Measurements from ENCODE around the gene PCBP3. TPM values are rescaled to one million over a fixed set of nuclear protein-coding genes. Genes with fewer than 3 reads are reported as not detected.

The PCBP3 gene
- total RNA-seq, 2 experiments from 2014 or later = 3.4 to 3.8 TPM

DNA sequence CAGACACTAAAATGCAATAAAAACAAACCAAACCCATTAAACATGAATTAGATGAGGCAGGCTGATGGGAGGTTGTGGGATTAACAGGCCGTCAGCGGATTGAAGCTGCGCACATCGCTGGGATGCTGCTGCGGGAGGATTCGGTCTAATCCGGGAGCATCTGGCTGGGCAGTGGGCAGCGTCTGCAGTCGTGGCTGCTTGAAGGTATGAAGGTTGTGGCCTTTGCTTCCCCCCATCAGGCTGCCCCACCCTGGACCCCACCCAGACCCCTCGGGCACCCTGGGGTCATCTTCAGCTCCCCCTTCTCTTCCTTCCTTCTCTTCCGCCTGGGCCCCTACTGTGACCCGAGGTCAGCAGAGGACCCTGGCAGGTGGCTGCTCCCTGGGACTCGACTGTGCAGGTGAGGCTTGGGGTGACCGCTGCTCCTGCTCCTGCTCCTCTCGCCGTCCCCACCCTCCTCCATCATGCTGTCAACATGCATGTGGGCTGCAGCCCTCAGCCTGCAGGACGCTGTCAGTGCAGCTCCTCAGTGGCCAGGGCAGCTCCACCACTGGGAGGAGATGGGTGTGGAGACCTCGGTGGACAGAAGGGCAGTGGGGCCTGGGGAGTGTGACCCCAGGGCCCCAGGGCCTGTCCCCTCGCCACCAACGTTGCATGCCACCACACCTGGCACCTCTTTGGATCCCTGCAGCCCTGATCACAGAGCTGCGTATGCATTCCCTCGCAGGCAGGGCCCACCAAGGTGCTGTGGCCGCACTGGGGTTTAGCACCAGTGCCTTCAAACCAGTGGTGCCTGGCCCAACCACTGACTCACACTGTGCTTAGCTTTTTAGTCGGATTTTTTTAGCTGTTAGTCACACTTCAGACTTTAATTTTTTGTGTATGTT is 225.8 kb downstream of the PCBP3 start:
- Histone ChIP-seq H3K27me3 (ENCODE audit: control insufficient read depth in 1 of 2, insufficient read depth in 2 of 2, low read length in 2 of 2) (no peaks in the 10 kb centered on the region), H3K4me1 (ENCODE audit: insufficient read depth, low read length) (peaks cover 3% of the 10 kb centered on the region), H3K4me3 (ENCODE audit: low read length) (no peak overlapping the region), H3K27ac (ENCODE audit: low read depth in 1 of 2, low read length in 2 of 2) (no peak overlapping the region), H3K36me3 (ENCODE audit: insufficient read depth, low read length) (no peaks in the 10 kb centered on the region), H3K9me3 (ENCODE audit: control insufficient read depth in 1 of 2, insufficient read depth in 1 of 2, low read length in 2 of 2) (no peaks in the 10 kb centered on the region)
- no peak overlapping the region for H3K4me3 Mint-ChIP-seq
- TF ChIP-seq, protein P1, sequence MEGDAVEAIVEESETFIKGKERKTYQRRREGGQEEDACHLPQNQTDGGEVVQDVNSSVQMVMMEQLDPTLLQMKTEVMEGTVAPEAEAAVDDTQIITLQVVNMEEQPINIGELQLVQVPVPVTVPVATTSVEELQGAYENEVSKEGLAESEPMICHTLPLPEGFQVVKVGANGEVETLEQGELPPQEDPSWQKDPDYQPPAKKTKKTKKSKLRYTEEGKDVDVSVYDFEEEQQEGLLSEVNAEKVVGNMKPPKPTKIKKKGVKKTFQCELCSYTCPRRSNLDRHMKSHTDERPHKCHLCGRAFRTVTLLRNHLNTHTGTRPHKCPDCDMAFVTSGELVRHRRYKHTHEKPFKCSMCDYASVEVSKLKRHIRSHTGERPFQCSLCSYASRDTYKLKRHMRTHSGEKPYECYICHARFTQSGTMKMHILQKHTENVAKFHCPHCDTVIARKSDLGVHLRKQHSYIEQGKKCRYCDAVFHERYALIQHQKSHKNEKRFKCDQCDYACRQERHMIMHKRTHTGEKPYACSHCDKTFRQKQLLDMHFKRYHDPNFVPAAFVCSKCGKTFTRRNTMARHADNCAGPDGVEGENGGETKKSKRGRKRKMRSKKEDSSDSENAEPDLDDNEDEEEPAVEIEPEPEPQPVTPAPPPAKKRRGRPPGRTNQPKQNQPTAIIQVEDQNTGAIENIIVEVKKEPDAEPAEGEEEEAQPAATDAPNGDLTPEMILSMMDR (IDR thresholded peaks at IDR 0.05) = no peak
- ATAC-seq (ENCODE audit: poor library complexity) = no peak
- intact Hi-C loops (cut with DNase I, micrococcal nuclease) = no loop called here
- no peaks in the 10 kb centered on the region for H3K36me3 Mint-ChIP-seq (ENCODE audit: low read depth)
- H3K4me1 Mint-ChIP-seq (ENCODE audit: low read depth) = peaks cover 9% of the 10 kb centered on the region
- ChIA-PET CTCF (no interaction called here), POLR2A (no interaction called here)
- DNase-seq = no peak
- H3K27me3 Mint-ChIP-seq = no peaks in the 10 kb centered on the region
- H3K27ac Mint-ChIP-seq = no peak overlapping the region
- H3K9me3 Mint-ChIP-seq = no peaks in the 10 kb centered on the region

- no peak overlapping the region for H3K27ac Mint-ChIP-seq
- Histone ChIP-seq H3K27me3 (ENCODE audit: control insufficient read depth in 1 of 2, insufficient read depth in 2 of 2, low read length in 2 of 2) (no peaks in the 10 kb centered on the region), H3K36me3 (ENCODE audit: insufficient read depth, low read length) (no peaks in the 10 kb centered on the region), H3K4me3 (ENCODE audit: low read length) (no peak overlapping the region), H3K9me3 (ENCODE audit: control insufficient read depth in 1 of 2, insufficient read depth in 1 of 2, low read length in 2 of 2) (no peaks in the 10 kb centered on the region), H3K27ac (ENCODE audit: low read depth in 1 of 2, low read length in 2 of 2) (no peak overlapping the region), H3K4me1 (ENCODE audit: insufficient read depth, low read length) (peaks cover 3% of the 10 kb centered on the region)
- H3K36me3 Mint-ChIP-seq (ENCODE audit: low read depth) = no peaks in the 10 kb centered on the region
- ATAC-seq (ENCODE audit: poor library complexity) = no peak
- ChIA-PET CTCF (no interaction called here), POLR2A (no interaction called here)
- H3K4me1 Mint-ChIP-seq (ENCODE audit: low read depth) = peaks cover 9% of the 10 kb centered on the region
- H3K9me3 Mint-ChIP-seq = no peaks in the 10 kb centered on the region
- no peak overlapping the region for H3K4me3 Mint-ChIP-seq
- TF ChIP-seq, protein P1 (IDR thresholded peaks at IDR 0.05) = no peak
- intact Hi-C loops (cut with DNase I, micrococcal nuclease) = no loop called here
- H3K27me3 Mint-ChIP-seq = no peaks in the 10 kb centered on the region
- peak in 1 of 14 experiments; percentile 24 for DNase-seq
These were observed 226.9 kb downstream of the PCBP3 start for GRCh38 chr21:45870421-45870820.

DNA sequence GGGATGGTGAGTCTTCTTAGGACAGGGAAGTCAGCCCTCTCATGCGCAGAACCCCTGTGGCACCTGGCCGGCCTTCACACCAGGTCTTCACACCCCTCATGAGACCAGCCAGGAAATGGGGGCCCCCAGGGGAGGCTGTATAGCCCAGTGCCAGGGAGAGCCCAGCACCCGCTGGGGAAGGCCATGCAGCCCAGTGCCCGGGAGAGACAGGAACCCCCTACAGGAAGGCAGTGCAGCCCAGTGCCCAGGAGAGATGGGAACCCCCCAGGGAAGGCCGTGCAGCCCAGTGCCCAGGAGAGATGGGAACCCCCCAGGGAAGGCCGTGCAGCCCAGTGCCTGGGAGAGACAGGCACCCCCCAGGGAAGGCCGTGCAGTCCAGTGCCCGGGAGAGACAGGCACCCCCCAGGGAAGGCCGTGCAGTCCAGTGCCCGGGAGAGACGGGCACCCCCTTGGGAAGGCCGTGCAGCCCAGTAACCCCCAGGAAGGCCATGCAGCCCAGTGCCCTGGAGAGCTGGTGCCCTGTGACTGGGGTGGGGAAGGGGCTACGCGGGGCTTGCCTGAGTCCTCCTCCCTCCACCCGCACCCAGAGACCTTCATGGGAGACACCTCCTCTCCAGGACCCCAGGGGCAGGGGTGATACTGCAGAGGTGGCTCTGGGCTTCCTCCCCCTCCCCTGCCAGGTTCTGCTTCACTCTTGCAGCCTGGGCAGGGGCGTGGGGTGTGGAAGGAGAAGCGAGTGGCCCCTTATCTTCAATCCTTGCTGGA is 227.5 kb downstream of the PCBP3 start:
- ChIA-PET CTCF (no interaction called here), POLR2A (no interaction called here)
- intact Hi-C loops (cut with DNase I, micrococcal nuclease) = no loop called here
- Histone ChIP-seq H3K27ac (ENCODE audit: low read depth in 1 of 2, low read length in 2 of 2) (no peak overlapping the region), H3K4me3 (ENCODE audit: low read length) (no peak overlapping the region), H3K9me3 (ENCODE audit: control insufficient read depth in 1 of 2, insufficient read depth in 1 of 2, low read length in 2 of 2) (no peaks in the 10 kb centered on the region), H3K27me3 (ENCODE audit: control insufficient read depth in 1 of 2, insufficient read depth in 2 of 2, low read length in 2 of 2) (no peaks in the 10 kb centered on the region), H3K36me3 (ENCODE audit: insufficient read depth, low read length) (no peaks in the 10 kb centered on the region), H3K4me1 (ENCODE audit: insufficient read depth, low read length) (peaks cover 3% of the 10 kb centered on the region)
- ATAC-seq (ENCODE audit: poor library complexity) = no peak
- no peak for DNase-seq
- TF ChIP-seq, protein P1 (IDR thresholded peaks at IDR 0.05) = no peak
- H3K9me3 Mint-ChIP-seq = no peaks in the 10 kb centered on the region
- no peak overlapping the region for H3K4me3 Mint-ChIP-seq
- no peak overlapping the region for H3K27ac Mint-ChIP-seq
- no peaks in the 10 kb centered on the region for H3K36me3 Mint-ChIP-seq (ENCODE audit: low read depth)
- no peaks in the 10 kb centered on the region for H3K27me3 Mint-ChIP-seq
- peaks cover 9% of the 10 kb centered on the region for H3K4me1 Mint-ChIP-seq (ENCODE audit: low read depth)

Measured in CD4-positive, alpha-beta T cell (primary cell).